Measurements from ENCODE around the gene OR51S1. TPM values are rescaled to one million over a fixed set of nuclear protein-coding genes. Genes with fewer than 3 reads are reported as not detected.
"Not testable (repeated sequence)": the region's sequence is repeated elsewhere in the genome, so short reads cannot be mapped to it uniquely, and the experiment has no call there.

The OR51S1 gene
- total RNA-seq, 1 donor from 2014 or later, result not detected

- DNase-seq, result no peak
These were observed 44.7 kb downstream of the OR51S1 start, which contains the start of gene OR52R1 for GRCh38 chr11:4804280-4804679. OR52R1 (minus strand) TSS chr11:4804380; CDS start chr11:4804380, 0 bp downstream.

GRCh38 chr11:4801316-4801715 lies 47.7 kb downstream of the OR51S1 start:
- not testable (repeated sequence) for DNase-seq

- no peak for DNase-seq
These were observed 50.4 kb downstream of the OR51S1 start for GRCh38 chr11:4798427-4799183.

Other genes starting within 250 kb of the OR51S1 start
- 11.8 and 13.1 TPM in 2 replicates for gene TRIM68, start 241.0 kb downstream of the OR51S1 start, total RNA-seq
- not detected in 2 replicates for gene OR51D1, start 211.7 kb downstream of the OR51S1 start, total RNA-seq
- not detected in 2 replicates for gene OR51E1, start 205.2 kb downstream of the OR51S1 start, total RNA-seq
- not detected in 2 replicates for gene OR51E2, start 151.4 kb downstream of the OR51S1 start, total RNA-seq
- not detected in 2 replicates for gene MMP26, start 144.4 kb downstream of the OR51S1 start, total RNA-seq
- not detected in 2 replicates for gene OR51F1, start 79.3 kb downstream of the OR51S1 start, total RNA-seq
- not detected in 2 replicates for gene OR52R1, start 44.8 kb downstream of the OR51S1 start, total RNA-seq
- not detected in 2 replicates for gene OR51F2, start 27.9 kb downstream of the OR51S1 start, total RNA-seq
- not detected in 2 replicates for gene OR51T1, start 32.7 kb upstream of the OR51S1 start, total RNA-seq
- not detected in 2 replicates for gene OR51A7, start 54.6 kb upstream of the OR51S1 start, total RNA-seq
- gene OR51G2, start 70.1 kb upstream of the OR51S1 start, total RNA-seq, result not detected in 2 replicates
- not detected in 2 replicates for gene OR51G1, start 75.1 kb upstream of the OR51S1 start, total RNA-seq
- gene OR51A4, start 98.4 kb upstream of the OR51S1 start, total RNA-seq, result not detected in 2 replicates
- gene OR51A2, start 106.5 kb upstream of the OR51S1 start, total RNA-seq, result not detected in 2 replicates
- gene OR51L1, start 145.6 kb upstream of the OR51S1 start, total RNA-seq, result not detected in 2 replicates
- gene OR52J3, start 197.3 kb upstream of the OR51S1 start, total RNA-seq, result not detected in 2 replicates
- not detected in 2 replicates for gene OR52E2, start 210.4 kb upstream of the OR51S1 start, total RNA-seq
- gene OR52E1, start 220.4 kb upstream of the OR51S1 start, total RNA-seq, result not detected in 2 replicates